Measurements from ENCODE around the gene HOXD1.

The HOXD1 gene

GRCh38 chr2:176187899-176188773 is at the start of gene HOXD1:
Gene HOXD1, plus strand, starts transcription at chr2:176188668. Its CDS starts 134 bp downstream, at chr2:176188802.
- DNase-seq (ENCODE audit: low read depth): no peak

GRCh38 chr2:176138923-176139660 is 49.4 kb upstream of the HOXD1 start:
- DNase-seq (ENCODE audit: low read depth): no peak

- DNase-seq (ENCODE audit: low read depth): no peak
These were observed 48.6 kb upstream of the HOXD1 start for GRCh38 chr2:176139661-176140512.

GRCh38 chr2:176140513-176141317 is 47.8 kb upstream of the HOXD1 start:
- DNase-seq (ENCODE audit: low read depth): peak; percentile 41

- no peak for DNase-seq (ENCODE audit: low read depth)
These were observed 46.2 kb upstream of the HOXD1 start for GRCh38 chr2:176142281-176142680.

- no peak for DNase-seq (ENCODE audit: low read depth)
These were observed 43.1 kb upstream of the HOXD1 start for GRCh38 chr2:176145085-176145969.

GRCh38 chr2:176146101-176146500 is 42.4 kb upstream of the HOXD1 start:
- no peak for DNase-seq (ENCODE audit: low read depth)

GRCh38 chr2:176146645-176147044 is 41.8 kb upstream of the HOXD1 start:
- no peak for DNase-seq (ENCODE audit: low read depth)

GRCh38 chr2:176147210-176147799 is 41.2 kb upstream of the HOXD1 start:
- no peak for DNase-seq (ENCODE audit: low read depth)

GRCh38 chr2:176147800-176148496 is 40.5 kb upstream of the HOXD1 start:
- DNase-seq (ENCODE audit: low read depth): no peak

GRCh38 chr2:176148751-176149421 is 39.6 kb upstream of the HOXD1 start:
- DNase-seq (ENCODE audit: low read depth): no peak

GRCh38 chr2:176149481-176149938 is 39.0 kb upstream of the HOXD1 start:
- no peak for DNase-seq (ENCODE audit: low read depth)

GRCh38 chr2:176149939-176150583 is 38.4 kb upstream of the HOXD1 start:
- no peak for DNase-seq (ENCODE audit: low read depth)

GRCh38 chr2:176150584-176151441 is 37.7 kb upstream of the HOXD1 start:
- DNase-seq (ENCODE audit: low read depth): no peak

- DNase-seq (ENCODE audit: low read depth): no peak
These were observed 36.8 kb upstream of the HOXD1 start, which contains the start of gene HOXD4 for GRCh38 chr2:176151442-176152287. Gene HOXD4, plus strand, starts transcription at chr2:176151550. Its CDS starts 84 bp downstream, at chr2:176151634.
